NCI-H187 (cell line): ENCODE measurements around the gene NDC80.
"Not testable (repeated sequence)": the region's sequence is repeated elsewhere in the genome, so short reads cannot be mapped to it uniquely, and the experiment has no call there.

ENCODE experiments used
- DNase-seq, 2 experiments: peaks; one replicate each; lab custom pipeline; 2025; lab: John Stamatoyannopoulos, UW

NDC80 gene

DNA sequence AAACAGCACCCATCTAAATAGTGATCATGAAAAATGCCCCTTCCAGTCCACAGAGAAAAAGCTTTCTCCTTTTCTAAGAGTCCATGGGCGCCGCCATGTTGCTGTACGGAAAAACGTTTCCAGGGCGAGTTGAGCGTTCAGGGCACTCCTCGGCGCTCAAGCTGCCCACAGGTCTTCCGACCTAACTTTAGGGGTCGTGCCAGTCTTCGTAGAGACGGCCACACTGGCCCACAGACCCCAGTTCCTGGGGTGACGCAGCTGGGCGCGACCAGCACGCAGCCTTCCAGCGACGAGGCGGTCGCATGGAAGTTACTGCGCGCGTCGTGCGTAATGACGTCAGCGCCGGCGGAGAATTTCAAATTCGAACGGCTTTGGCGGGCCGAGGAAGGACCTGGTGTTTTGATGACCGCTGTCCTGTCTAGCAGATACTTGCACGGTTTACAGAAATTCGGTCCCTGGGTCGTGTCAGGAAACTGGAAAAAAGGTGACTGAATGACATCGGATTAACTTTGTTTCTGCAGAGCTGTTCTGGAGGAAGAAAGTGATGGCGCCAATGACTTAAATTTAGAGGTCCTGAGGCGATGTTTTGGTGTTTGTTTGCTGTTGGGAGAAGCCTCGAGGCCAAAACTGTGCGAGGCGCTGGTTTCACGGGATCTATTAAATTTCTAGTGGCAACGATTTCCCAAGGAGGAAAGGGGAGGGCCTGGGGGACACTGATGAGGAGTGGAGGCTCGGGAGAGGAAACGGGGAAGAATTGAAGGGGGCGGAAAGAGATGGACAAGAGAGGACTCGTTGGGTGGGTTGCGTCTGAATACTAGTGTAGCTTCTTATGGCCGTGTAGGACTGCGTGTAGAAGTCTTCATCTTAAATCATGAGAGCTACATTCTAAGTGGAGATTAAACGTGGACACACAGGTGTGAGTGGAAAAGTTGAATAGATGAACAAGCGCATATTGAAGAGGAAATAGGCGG, at the start of gene NDC80, which contains the start of gene METTL4:
Gene NDC80, plus strand, starts transcription at position 358 of the 971 bp plus-strand sequence. CDS start 1,429 bp downstream, outside the sequence.
Gene METTL4, minus strand, starts transcription at position 306 of the 971 bp plus-strand sequence. CDS start 4,289 bp downstream, outside the sequence.
- DNase-seq: peak; percentile 65 to 79

- DNase-seq: peak in 1 of 2 experiments; percentile 21
Measured at GRCh38 chr18:2522112-2522511, 49.2 kb upstream of the NDC80 start.

GRCh38 chr18:2524794-2525198, 46.6 kb upstream of the NDC80 start:
- DNase-seq: not testable (repeated sequence)

- no peak for DNase-seq
Measured at GRCh38 chr18:2526329-2526728, 45.0 kb upstream of the NDC80 start.

DNA sequence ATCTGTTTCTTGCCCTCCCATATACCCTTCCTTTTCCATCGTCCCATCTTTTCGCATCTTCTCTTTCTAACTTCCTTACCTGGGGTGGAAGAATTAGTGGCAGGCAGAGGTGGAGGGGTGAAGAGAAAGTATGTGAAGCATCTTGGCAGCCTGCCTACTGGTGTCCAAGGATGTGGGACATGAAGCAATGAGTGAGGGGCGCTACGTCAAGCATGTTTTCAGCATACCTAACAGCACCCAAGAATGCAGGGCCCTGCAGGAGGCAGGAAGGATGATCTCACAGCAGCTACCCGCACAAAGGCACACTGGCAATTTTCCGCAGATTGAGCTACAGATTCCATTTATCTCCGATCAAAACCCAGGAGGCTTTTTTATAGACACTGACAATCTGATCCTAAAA, 42.2 kb upstream of the NDC80 start:
- DNase-seq: no peak

DNA sequence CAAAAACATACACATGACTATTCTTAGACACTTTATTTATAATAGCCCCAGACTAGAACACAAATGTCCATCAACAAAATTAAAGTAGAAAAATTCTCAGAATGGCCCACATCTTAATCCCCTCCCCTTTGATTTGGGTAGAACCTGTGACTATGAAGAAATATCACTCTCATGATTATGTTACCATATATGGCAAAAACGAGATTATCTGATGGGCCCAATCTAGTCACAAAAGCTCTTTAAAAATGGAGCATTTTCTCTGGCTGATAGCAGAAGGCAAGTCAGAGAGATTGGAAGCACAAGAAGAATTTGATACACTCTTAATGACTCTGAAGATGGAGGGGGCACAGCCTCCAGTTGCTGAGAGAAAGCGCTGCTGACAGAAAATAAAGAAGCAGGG, 39.6 kb upstream of the NDC80 start:
- DNase-seq: no peak

GRCh38 chr18:2532797-2533196, 38.6 kb upstream of the NDC80 start:
- DNase-seq: no peak

DNA sequence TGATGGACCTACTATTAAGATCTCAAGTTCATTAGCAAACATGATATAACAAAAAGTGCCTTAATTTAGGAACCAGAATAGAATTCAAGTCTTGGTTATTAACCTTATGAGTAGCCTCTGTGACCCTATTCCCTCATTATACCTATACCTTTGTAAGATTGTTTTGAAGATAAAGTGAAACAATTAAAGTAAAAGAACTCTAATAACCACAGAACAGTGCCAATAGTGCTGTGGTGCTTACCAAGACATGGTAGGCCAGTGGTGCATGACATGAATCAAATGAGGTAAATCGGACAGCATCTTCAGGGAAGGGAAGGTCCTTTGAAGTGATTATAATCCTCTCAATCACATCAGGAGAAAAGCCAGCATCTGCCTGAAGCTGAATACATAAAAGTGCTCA, 36.5 kb upstream of the NDC80 start:
- no peak for DNase-seq

- no peak for DNase-seq
Measured at GRCh38 chr18:2535419-2535910, 35.9 kb upstream of the NDC80 start.

DNA sequence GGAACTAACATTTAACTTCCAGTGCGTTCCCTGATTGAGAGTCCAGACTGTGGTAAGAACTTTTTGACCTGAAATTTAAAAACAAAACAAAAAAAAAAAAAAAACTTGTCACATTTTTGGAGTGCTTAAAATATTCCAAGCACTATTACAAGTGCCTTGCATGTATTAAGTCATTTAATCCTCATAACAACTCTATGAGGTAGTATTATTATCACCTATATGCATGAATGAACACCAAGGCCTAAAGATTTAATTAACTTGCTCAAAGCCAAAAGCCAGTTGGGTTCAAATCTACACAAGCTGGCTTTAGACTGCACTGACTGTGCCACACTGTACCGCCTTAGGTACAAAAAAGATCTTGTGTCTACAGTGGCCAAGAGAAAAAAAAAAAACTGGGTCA, 35.3 kb upstream of the NDC80 start:
- no peak for DNase-seq

- no peak for DNase-seq
Measured at GRCh38 chr18:2536493-2536892, 34.9 kb upstream of the NDC80 start.

- DNase-seq: no peak
Measured at GRCh38 chr18:2537296-2537695, 34.1 kb upstream of the NDC80 start.

DNA sequence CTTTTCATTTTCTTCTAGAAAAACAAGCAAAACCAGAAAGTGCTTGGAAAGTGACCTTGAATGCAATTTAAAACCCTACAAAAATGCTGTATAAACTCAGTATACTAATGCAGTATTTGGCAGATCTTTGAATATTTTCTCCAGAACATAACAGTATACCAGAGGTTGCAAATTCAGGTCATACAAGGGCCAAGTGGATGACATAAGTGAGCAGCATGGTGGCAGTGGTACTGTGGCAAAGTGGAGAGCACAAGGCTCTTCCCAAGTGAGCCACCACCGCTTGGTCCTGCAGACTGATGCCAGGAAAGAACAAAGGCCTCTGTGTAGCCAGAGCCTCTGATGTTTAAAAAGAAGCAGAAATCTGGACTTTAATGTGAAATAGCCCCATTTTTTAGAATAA, 33.1 kb upstream of the NDC80 start:
- DNase-seq: no peak

GRCh38 chr18:2538844-2539243, 32.5 kb upstream of the NDC80 start:
- DNase-seq: no peak

DNA sequence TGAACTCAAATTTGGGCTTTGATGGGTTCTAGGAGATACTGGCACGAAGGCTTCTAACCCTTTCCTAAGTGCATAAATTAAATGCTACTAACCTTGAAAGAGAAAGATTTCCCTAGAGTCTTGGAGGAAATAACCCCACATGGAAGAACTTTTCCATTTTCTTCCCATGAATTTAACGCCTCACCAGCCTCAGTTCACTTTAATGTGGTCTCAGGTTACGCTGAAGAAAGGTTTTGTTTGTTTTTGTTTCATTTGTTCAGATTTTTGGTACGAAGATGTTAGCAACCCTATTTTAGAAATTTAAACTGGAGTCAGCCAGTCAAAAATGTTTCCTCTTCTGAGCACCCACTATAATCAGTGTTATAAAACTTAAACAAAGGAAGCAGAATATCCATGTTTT, 30.8 kb upstream of the NDC80 start:
- no peak for DNase-seq

DNA sequence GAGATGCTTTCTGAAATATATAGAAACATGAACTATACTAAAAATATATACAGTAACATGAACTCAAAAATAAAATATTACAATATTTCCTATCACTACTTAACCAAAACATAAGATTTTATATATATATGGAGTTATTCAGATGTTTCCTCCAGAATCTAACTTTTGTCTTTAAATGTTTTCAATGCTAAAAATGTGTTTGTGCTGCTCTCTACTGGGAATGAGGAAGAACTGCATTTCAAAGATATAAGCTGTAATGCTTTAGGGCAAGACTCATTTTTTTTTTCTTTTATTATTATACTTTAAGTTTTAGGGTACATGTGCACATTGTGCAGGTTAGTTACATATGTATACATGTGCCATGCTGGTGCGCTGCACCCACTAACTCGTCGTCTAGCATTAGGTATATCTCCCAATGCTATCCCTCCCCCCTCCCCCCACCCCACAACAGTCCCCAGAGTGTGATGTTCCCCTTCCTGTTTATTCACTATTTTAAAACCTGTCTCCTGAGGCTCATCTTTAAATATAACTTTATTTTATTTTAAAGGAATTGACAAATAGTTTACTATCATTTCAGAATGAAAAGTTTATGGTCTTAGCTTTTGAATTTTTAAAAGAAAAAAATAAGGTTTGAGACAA, 29.3 kb upstream of the NDC80 start:
- not testable (repeated sequence) for DNase-seq

GRCh38 chr18:2545155-2545554, 26.2 kb upstream of the NDC80 start:
- DNase-seq: no peak

DNA sequence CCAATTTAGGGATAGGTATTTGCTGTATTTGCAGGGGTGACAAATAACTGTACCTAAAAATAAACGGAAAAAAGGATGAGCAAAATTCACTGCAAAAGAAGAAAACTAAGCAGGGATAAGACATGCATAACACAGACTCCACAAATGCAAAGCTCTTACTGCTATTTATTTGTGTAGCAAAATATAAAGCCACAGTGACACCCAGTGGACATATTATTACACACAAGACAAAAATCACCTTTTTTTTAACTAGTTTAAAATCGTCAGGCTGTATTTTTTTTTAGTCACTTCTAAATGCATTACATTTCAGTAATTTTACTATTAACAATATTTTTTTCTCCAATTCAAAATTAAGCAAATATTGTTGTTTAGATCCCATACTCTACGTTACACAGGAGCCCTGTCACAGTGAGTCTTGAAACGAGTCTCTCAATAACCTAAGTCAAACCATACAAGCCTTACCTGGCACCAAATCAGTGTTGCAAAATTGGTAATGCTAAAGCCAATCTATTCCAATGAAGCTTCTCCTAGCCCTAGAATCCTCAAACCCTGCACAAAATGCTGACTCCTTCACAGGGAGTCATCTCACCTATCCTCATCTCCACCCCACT, 23.8 kb upstream of the NDC80 start:
- no peak for DNase-seq

- no peak for DNase-seq
Measured at GRCh38 chr18:2549462-2549861, 21.9 kb upstream of the NDC80 start.

DNA sequence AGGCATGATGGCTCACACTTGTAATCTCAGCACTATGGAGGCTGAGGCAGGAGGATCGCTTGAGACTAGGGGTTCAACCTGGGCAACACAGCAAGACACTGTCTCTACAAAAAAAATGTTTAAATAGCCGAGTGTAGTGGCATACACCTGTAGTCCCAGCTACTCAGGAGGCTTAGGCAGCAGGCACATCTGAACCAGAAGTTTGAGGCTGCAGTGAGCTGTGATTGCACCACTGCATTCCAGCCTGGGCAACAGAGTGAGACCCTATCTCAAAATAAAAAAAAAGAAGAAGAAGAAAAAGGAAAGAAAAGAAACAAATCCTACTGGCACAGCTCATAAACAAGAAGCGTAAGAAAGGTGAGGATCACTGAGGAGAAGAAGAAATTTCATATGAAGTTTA, 19.9 kb upstream of the NDC80 start:
- DNase-seq: no peak

GRCh38 chr18:2554696-2555095, 16.7 kb upstream of the NDC80 start:
- DNase-seq: no peak

DNA sequence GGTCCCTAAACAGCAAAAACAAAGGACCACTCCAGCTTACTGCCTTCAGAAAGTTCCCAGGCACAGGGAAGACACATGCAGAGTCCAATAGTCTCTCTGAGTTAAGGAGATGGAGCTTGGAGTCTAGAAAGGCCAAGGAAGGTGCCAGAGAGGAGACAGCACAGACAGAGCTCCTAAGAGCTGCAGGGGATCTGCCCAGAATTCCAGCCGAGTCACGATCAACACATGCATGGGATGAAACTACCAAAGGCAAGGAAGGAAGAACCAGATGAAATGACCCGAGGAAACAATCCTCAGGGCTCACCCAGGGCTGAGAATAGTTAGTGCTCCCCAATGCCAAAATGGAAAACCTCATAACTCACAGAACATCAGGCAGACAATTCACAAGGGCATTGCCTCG, 15.5 kb upstream of the NDC80 start:
- DNase-seq: no peak
